HG03378 (cell line): ENCODE measurements around the gene CD99L2.

Experiments used
- ATAC-seq: cut with Tn5 transposase; IDR thresholded peaks from one replicate; pipeline ENCODE4 v1.9.1; 2021; ENCODE audit warnings: mild to moderate bottlenecking, moderate library complexity; ENCODE audit not compliant: unreplicated experiment

The CD99L2 gene, protein sequence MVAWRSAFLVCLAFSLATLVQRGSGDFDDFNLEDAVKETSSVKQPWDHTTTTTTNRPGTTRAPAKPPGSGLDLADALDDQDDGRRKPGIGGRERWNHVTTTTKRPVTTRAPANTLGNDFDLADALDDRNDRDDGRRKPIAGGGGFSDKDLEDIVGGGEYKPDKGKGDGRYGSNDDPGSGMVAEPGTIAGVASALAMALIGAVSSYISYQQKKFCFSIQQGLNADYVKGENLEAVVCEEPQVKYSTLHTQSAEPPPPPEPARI

DNA sequence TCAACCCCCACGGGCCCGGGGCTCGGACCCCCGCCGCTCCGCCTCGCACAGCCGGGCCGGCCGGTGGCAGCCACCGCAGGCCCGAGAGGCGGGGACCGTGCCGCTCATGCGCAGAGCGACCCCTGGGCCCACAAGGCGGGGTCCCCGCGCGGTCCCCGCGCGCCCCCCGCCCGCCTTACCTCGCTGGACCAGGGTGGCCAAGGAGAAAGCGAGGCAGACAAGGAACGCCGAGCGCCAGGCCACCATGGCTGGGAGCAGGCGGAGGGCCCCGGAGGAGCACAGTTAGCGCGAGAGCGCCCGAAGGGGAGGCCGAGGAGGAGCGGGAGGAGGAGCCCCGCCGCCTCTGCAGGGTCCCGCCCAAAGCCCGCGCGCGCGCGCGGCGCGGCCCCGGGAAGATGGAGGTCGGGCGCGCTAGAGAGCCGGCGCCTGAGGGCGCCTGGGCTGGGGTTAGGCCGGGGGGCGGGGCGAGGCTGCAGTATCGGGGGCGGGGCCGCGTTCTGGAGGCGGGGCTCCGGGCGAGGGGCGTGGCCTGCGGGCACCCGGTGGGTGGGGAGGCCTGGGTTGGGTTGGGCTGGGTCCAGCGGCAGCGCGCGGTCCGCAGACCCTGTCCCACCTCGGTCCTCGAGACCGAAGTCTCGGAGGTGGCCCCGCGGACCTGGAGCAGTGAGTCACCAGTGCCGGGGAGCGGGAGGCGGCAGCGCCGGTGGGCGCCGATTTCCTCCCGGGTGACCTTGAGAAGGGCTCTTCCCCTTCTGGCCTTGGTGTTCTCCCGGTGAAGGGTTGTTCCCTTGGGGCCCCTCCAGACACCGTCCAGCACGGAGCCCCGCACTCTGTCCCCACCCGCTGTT, at the start of gene CD99L2:
Gene CD99L2 (minus strand): TSS at position 326 of the 848 bp plus-strand sequence. CDS start 80 bp downstream, at position 246.
- peak; percentile 44 for ATAC-seq

DNA sequence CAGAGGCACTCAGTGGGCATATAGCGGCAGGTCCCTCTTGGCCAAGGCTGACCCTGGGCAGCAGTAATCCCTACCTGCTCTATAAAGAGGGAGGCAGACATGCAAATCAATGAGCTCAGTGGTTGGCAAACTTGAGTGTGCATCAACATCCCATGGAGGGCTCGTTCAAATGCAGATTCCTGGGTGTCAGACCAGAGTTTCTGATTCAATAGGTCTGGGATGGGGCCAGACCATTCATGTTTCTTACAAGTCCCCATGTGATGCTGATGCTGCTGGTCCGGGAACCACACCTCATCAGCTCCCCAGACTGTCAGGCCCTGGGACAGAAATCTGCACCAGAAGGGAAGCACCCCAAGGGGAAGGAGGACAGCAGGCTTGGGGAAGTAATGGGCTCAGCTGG, 45.8 kb upstream of the CD99L2 start:
- no peak for ATAC-seq

DNA sequence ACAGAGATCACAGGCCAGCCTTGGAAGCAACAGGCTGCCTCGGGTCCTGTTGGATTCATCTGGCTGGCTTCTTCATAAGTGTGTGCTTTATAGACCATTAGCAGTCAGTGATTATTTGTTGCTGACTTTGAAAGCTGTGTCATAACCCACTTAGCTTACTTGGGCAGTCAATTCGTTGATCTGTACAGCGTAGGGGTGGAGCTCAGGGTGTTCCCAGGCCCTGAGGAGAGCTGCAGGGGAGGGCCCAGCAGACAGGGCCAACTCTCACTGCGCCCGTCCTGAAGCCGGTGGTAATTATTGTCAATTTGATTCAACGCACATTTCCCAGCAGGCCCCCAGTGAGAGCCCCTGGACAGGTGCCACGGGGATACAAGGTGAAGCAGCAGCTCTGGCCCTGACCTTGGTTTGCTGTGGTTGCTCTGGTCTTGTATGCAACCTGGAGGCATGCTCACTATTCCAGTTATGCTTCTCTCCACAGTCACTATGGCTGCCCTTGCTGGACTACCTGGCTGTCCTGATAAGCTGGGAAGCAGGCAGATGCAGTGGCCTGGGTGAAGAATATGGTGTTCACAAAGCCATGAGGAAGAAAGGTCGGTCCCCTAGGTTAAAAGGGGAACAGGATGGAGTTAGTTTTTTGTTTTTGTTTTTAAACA, 44.6 kb upstream of the CD99L2 start:
- no peak for ATAC-seq

DNA sequence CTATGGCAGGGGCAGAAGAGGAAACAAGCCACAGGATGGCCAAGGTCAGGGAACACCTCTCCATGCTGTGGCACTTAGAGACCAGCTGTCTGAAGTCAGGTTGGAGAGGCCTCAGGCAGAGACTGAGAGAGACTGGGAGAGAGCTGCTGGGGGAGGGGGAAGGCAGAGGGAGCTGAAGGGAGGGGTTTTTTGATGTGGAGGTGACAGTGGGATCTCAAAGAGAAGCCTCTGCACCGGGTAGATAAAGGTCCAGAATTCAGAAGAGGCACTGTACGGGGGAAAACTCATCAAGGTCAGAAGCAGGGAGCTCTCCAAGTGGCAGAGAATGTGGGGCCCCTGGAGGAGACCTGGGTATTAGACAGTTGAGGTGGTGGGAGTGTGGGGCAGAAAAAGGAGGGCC, 43.1 kb upstream of the CD99L2 start:
- no peak for ATAC-seq

DNA sequence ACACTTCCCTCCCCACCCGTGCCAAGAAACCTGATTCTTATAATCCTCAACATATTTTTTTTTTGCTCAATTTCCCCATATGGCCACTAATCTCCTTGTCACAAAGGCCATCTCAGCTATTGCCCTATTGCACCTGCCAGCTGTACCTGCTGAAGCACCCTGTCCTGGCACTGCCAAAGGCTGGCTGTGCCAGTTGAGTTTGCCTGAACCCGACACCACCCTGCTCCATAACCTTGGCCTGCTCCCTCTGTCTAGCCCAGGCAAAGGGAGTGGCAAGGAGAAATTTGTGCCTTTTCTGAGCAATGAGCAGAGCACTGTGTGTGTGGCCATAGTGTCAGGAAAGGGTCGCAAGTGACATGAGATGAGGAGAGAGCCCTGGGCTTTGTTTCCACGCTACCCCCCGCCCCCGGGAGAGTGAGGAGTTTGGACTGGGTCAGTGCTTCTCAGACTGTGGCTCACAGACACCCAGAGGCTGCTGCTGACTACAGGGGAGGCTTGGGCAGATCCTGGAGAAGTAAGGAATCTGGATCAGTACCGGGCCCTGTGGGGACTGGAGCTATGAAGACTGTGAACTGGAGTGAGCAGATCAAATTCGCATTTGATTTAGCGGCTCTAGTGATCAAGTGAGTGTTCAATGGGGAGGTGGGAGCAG, 42.5 kb upstream of the CD99L2 start:
- no peak for ATAC-seq

DNA sequence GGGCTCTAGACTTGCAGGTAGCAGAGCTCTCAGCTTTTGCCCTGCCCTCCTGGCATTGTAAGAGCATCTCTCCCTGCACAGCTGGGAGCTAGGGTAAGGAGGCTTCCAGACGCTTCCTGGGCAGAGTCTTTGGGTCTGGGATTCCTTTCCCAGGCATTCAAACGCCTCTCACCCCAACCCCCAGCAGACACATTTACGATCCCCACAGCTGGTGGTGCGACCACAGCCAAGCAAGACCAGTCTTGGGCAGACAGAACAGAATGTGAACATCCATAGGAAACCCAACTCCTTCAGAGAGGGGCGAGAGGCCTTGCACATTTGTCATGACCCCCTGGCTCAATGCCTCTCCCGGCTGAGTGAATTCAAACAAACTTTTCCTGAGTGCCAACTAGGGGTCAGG, 38.1 kb upstream of the CD99L2 start:
- ATAC-seq, result no peak

DNA sequence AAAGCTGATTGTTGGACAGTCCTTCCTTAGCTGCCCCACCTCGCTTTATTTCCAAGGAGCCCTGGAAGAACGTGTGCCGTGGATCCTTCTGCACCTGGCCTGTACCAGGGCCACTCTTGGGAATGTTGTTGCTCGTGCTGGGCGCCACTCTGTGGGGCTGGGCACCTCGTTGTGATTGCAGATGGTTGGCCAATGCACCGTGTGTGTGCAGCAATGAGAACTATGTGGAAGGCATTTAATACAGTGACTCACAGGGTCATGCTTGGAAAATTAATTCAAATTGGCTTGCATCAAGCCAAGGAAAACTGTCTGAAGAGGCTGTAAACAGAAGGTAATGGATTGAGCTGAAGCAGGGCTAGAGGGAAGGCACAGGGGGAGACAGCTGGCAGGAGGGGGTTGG, 37.0 kb upstream of the CD99L2 start:
- ATAC-seq, result no peak

DNA sequence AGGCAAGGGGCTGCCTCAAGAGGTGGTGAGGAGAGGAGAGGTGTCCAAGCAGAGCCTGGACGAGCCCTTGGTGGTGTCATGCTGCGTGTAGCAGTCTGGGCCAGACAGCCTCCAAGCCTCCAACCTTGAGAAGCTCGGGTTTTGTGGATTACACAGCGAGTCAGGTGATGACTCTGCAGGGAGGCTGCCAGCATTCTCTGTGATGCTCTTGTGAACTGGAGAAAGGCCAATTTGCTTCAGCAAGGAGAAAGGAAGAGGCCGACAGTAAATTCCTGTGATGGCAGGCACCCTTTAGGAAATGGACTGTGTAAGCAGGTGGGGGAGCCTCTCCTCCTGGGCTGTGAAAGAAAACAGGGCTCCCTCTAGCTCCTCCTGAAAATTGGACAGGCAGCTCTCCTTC, 36.0 kb upstream of the CD99L2 start:
- ATAC-seq, result no peak

DNA sequence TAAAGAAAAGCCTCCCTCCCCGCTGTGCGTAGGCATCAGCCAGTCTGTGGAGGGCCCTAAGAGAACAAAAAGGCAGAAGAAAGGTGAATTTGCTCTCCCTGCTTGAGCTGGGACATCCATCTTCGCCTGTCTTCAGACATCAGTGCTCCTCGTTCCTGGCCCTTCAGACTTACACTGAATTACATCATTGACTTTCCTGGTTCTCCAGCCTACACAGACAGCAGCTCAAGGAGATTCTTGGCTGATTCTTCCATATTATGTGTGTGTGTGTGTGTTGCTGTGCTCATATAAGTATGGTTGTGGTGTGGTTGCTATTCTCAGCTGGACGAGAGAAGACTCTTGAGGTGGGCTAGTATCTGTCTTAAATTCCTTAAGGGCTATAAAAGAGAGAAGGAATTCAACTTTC, 35.5 kb upstream of the CD99L2 start:
- no peak for ATAC-seq

DNA sequence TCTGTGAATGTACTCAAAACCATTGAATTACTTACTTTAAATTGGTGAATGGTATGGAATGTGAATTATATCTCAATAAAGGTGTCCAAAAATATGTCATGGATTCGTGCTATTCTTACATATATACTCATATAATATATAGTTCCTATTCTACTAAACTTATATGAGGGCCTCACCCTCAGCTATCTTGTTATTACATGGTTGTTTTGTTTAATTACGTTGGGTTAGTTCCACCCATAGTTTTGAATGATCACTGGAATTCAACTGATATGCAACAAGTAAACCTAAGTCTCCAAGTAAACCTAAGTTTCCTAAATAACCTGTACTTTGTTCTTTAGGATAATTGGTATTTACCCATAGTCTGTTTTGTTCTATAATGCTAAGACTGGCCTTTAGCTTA, 30.6 kb upstream of the CD99L2 start:
- ATAC-seq, result no peak

DNA sequence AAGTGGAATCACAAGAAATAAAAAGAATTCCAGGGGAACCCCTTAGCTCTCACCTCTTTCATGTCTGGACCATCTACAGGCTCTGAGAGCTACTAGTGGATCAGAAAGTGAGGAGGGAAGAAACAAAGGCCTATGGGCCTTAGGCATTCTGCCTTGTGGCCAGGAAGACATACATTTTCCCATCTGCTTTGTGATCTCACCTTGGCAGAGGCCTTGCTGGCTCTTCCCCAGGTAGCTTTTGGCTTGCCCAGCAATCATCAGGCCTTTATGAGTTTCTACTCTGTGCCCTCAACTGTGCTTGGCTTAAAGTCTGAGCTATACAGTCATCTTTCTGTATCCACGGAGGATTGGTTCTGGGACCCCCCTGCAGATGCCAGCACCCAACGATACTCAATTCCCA, 28.3 kb upstream of the CD99L2 start:
- ATAC-seq, result no peak

DNA sequence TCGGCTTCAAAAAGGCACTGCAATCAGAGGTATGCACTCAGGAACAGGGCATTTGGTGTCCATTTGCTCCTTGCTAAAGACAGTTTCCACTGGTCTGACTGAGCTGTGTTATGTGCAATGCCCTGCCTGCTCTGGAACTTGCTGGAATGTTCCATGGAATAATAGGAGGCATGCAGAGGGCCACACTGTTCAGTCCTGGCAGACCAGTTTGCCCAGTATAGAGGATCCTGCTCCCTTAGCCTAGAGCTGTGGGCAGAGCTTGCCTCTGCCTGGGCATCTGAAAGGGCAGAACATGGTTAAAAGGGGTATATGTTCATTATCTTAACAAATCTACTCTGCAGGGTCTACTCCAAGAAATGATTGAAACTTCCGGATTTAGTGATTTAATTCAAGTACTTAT, 27.8 kb upstream of the CD99L2 start:
- ATAC-seq, result no peak

DNA sequence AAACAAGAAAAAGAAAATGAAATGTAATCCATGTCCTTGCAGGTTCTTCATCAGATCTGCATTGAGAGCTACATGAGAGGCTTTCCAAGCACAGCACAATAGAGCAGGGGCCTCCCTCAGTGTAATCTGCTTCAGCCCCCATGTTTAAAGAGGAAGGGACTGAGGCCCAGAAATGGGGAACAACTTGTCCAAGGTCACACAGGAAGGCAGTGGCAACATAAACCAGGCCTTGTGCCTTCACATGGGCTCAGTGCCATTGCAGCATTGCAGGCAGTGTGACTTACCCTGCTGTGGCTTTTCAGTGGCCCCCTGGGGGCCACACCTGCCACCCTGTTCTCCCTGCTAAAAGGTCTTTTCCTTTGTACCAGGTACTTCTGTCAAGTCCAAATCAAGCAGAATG, 20.9 kb upstream of the CD99L2 start:
- ATAC-seq, result no peak

DNA sequence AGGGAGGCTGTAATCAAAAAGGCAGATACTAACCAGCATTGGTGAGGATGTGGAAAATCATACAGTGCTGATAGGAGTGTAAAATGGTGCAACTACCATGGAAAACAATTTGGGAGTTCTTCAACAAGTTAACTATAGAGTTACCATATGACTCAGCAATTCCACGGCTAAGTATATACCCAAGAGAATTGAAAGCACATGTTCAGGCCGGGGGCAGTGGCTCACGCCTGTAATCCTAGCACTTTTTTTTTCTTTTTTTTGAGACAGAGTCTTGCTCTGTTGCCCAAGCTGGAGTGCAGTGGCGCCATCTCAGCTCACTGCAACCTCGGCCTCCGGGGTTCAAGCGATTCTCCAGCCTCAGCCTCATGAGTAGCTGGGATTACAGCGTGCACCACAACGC, 15.0 kb upstream of the CD99L2 start:
- no peak for ATAC-seq

DNA sequence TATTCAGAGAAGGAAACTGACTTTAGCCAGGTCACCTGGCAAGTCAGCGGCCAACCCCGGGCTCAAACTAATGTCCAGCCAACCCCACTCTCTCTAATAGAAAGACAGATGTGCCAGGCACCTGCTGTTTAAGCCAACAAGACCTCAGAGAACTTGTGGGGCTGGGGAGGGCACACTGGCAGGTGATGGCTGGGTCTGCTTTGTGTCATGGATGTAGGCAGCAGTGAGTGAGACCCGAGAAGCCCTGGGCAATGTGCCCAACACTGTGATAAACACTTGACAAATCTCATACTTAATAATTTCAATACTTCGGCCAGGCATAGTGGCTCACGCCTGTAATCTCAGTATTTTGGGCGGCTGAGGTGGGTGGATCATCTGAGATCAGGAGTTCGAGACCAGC, 9.0 kb upstream of the CD99L2 start:
- no peak for ATAC-seq

DNA sequence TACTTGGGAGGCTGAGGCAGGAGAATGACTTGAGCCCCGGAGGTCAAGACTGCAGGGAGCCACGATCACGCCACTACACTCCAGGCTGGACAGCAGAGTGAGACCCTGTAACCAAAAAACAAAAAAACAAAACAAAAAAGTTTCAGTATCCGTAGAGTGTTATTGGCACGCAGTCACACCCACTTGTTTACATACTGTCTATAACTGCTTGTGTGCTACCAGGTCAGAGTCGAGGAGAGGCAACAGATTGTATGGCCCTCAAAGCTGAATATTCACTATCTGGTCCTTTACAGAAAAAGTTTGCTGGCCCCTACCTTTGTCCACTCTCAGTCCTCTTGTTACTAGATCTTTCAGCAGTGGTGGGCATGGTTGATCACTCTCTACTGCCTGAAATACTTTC, 8.2 kb upstream of the CD99L2 start:
- no peak for ATAC-seq

DNA sequence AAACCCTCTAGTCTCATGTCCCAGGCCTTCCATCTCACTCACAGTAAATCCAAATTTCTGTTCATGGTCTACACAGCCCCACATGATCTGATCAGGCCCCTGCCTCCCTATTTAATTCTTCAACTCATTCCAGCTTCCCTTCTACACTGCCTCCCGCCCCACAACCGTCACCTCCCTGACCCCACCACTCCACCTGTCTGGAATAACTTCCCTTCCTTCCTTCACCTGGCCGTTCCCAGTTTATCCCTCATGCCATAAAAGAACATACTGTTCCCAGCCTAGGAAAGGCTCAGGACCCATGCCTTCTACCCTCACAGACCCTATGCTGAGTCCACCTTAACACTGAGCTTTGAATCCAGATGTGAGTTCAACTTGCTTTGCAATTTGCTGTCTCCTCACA, 6.8 kb upstream of the CD99L2 start:
- no peak for ATAC-seq

DNA sequence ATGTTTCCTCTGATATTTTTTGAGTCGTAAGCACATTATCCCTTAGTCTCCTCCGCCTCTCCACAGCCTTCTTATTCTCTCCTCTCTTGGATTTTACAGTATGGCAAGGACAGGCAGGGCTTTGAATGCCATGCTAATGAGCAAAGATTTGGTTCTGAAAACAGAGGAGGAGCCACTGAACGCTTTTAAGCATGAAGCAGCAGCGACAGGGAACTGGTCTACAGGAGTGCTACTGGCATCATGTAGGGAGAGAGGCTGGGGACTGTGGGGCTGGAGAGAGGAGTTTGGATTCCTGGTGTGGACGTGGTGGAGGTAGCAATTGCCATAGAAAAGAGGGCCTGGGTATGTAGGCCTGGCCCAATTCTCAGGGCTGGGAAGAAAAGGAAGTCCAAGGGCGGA, 4.6 kb upstream of the CD99L2 start:
- no peak for ATAC-seq

DNA sequence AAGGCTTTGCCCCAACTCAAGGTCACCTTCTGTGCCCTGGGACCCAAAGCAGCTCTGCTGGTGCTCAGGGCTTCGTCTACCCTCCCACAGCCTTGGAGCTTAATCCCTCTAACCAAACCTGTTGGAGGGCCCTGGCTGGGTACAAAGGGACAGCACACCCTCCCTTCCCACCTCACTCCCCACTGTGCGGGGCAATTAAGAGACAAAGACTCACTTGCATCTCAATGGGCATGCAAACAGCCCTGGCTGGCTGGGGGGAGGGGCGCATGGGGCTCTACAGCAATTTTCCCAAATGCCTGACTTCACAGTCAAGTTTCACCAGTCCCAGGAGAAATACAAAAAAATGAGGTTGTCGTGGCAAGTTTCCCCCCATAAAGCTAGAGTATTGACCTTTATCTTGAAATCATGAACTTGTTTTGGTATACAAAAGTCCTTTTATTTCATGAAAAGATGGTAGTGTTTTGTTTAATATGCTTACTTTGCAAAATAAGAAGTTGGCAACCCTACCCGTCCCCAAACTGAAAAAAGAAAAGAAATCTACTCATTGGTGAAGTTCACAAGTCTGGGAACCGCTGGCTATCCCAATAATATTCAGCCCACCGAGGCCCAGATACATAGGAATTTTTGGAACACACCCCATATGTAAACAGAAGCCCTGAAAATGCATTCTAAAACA, 4.1 kb upstream of the CD99L2 start:
- no peak for ATAC-seq

DNA sequence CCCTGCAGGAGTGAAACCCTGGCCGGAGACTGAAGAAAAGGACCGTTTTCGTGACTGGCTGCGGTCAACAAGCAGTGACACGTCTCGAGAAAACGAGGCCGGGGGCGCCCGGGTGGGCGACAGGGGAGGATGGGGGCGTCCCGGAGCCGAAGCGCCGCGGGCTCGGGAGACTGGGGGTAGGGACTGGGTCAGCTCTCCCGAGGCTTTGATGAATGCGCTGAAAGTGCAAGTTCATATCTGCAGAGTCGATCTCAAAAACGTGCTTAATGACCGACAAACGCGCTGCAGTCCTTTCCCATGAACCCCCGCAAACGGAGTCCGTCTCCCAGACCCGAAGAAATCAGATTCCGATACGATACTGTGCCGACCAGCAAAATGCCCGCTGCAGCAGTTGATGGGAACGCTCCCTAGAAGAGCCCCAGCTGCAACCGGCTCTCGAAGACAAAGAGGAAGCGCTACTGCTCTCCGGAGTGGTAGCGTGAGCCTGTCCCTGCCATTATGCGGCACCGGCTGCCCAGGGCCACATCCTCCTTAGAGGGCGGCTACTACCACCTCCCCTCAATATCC, 806 bp upstream of the CD99L2 start:
- peak; percentile 73 for ATAC-seq
